ENCODE data around the gene CACNG4. TPM values are rescaled to one million over a fixed set of nuclear protein-coding genes. Genes with fewer than 3 reads are reported as not detected.

Gene CACNG4
- total RNA-seq, 1 donor from 2014 or later: 5.8 TPM

GRCh38 chr17:66932311-66932710 is 32.2 kb upstream of the CACNG4 start:
- Histone ChIP-seq H3K9me3 (ENCODE audit: insufficient read depth, low read depth, low read length) (no peaks in the 10 kb centered on the region), H3K4me3 (ENCODE audit: insufficient read depth, low read depth, low read length) (no peak overlapping the region), H3K79me2 (ENCODE audit: insufficient read depth, low read length) (no peaks in the 10 kb centered on the region), H4K20me1 (ENCODE audit: insufficient read depth, low read length) (no peaks in the 10 kb centered on the region), H3K27ac (ENCODE audit: low read depth, low read length) (no peak overlapping the region), H3K9ac (ENCODE audit: low read length) (no peak overlapping the region), H3K4me1 (ENCODE audit: insufficient read depth, low read length) (no peaks in the 10 kb centered on the region), H3K4me2 (ENCODE audit: low read length) (no peak overlapping the region), H3K36me3 (ENCODE audit: insufficient read depth, low read length) (no peaks in the 10 kb centered on the region), H3K27me3 (ENCODE audit: insufficient read depth, low read length) (no peaks in the 10 kb centered on the region), H2AFZ (ENCODE audit: low read depth, low read length) (no peak overlapping the region)
- DNase-seq (ENCODE audit: low read depth) (no peak), FAIRE-seq (no peak)
- no peaks in the 10 kb centered on the region for H3K36me3 Mint-ChIP-seq (ENCODE audit: low read depth, unreplicated experiment)
- no peaks in the 10 kb centered on the region for H3K4me1 Mint-ChIP-seq (ENCODE audit: low read depth, unreplicated experiment)
- no peak for TF ChIP-seq EZH2 (IDR thresholded peaks at IDR 0.05; ENCODE audit: insufficient read depth, low read length)
- TF ChIP-seq CTCF (IDR thresholded peaks at IDR 0.05; ENCODE audit: insufficient read depth, low read depth, low read length): no peak
- H3K27me3 Mint-ChIP-seq (ENCODE audit: low read depth, unreplicated experiment): peaks cover 25% of the 10 kb centered on the region
- no peak overlapping the region for H3K27ac Mint-ChIP-seq (ENCODE audit: unreplicated experiment)
- peaks cover 3% of the 10 kb centered on the region for H3K9me3 Mint-ChIP-seq (ENCODE audit: unreplicated experiment)
- H3K4me3 Mint-ChIP-seq (ENCODE audit: unreplicated experiment): no peak overlapping the region

GRCh38 chr17:66934040-66934439 is 30.5 kb upstream of the CACNG4 start:
- Histone ChIP-seq H3K27ac (ENCODE audit: low read depth, low read length) (no peak overlapping the region), H3K4me2 (ENCODE audit: low read length) (no peak overlapping the region), H3K9ac (ENCODE audit: low read length) (no peak overlapping the region), H3K4me3 (ENCODE audit: insufficient read depth, low read depth, low read length) (no peak overlapping the region), H3K79me2 (ENCODE audit: insufficient read depth, low read length) (no peaks in the 10 kb centered on the region), H3K9me3 (ENCODE audit: insufficient read depth, low read depth, low read length) (no peaks in the 10 kb centered on the region), H4K20me1 (ENCODE audit: insufficient read depth, low read length) (no peaks in the 10 kb centered on the region), H3K36me3 (ENCODE audit: insufficient read depth, low read length) (no peaks in the 10 kb centered on the region), H3K27me3 (ENCODE audit: insufficient read depth, low read length) (no peaks in the 10 kb centered on the region), H2AFZ (ENCODE audit: low read depth, low read length) (no peak overlapping the region), H3K4me1 (ENCODE audit: insufficient read depth, low read length) (no peaks in the 10 kb centered on the region)
- H3K4me3 Mint-ChIP-seq (ENCODE audit: unreplicated experiment): no peak overlapping the region
- peaks cover 31% of the 10 kb centered on the region for H3K27me3 Mint-ChIP-seq (ENCODE audit: low read depth, unreplicated experiment)
- no peak for DNase-seq (ENCODE audit: low read depth)
- H3K27ac Mint-ChIP-seq (ENCODE audit: unreplicated experiment): no peak overlapping the region
- TF ChIP-seq CTCF (IDR thresholded peaks at IDR 0.05; ENCODE audit: insufficient read depth, low read depth, low read length): no peak
- TF ChIP-seq EZH2 (IDR thresholded peaks at IDR 0.05; ENCODE audit: insufficient read depth, low read length): no peak
- no peaks in the 10 kb centered on the region for H3K4me1 Mint-ChIP-seq (ENCODE audit: low read depth, unreplicated experiment)
- H3K9me3 Mint-ChIP-seq (ENCODE audit: unreplicated experiment): peaks cover 15% of the 10 kb centered on the region
- FAIRE-seq: no peak
- H3K36me3 Mint-ChIP-seq (ENCODE audit: low read depth, unreplicated experiment): no peaks in the 10 kb centered on the region

- Mint-ChIP-seq H3K27ac (ENCODE audit: unreplicated experiment) (no peak overlapping the region), H3K9me3 (ENCODE audit: unreplicated experiment) (peaks cover 15% of the 10 kb centered on the region), H3K36me3 (ENCODE audit: low read depth, unreplicated experiment) (no peaks in the 10 kb centered on the region), H3K4me1 (ENCODE audit: low read depth, unreplicated experiment) (no peaks in the 10 kb centered on the region), H3K27me3 (ENCODE audit: low read depth, unreplicated experiment) (peaks cover 24% of the 10 kb centered on the region), H3K4me3 (ENCODE audit: unreplicated experiment) (no peak overlapping the region)
- no peak overlapping the region for H3K27ac ChIP-seq (ENCODE audit: low read depth, low read length)
- FAIRE-seq (no peak), DNase-seq (ENCODE audit: low read depth) (no peak)
- no peaks in the 10 kb centered on the region for H3K36me3 ChIP-seq (ENCODE audit: insufficient read depth, low read length)
- H3K9ac ChIP-seq (ENCODE audit: low read length): no peak overlapping the region
- no peaks in the 10 kb centered on the region for H4K20me1 ChIP-seq (ENCODE audit: insufficient read depth, low read length)
- no peak for TF ChIP-seq EZH2 (IDR thresholded peaks at IDR 0.05; ENCODE audit: insufficient read depth, low read length)
- no peak for TF ChIP-seq CTCF (IDR thresholded peaks at IDR 0.05; ENCODE audit: insufficient read depth, low read depth, low read length)
- H3K4me2 ChIP-seq (ENCODE audit: low read length): no peak overlapping the region
- no peaks in the 10 kb centered on the region for H3K4me1 ChIP-seq (ENCODE audit: insufficient read depth, low read length)
- H3K9me3 ChIP-seq (ENCODE audit: insufficient read depth, low read depth, low read length): no peaks in the 10 kb centered on the region
- H2AFZ ChIP-seq (ENCODE audit: low read depth, low read length): no peak overlapping the region
- no peaks in the 10 kb centered on the region for H3K27me3 ChIP-seq (ENCODE audit: insufficient read depth, low read length)
- H3K79me2 ChIP-seq (ENCODE audit: insufficient read depth, low read length): no peaks in the 10 kb centered on the region
- no peak overlapping the region for H3K4me3 ChIP-seq (ENCODE audit: insufficient read depth, low read depth, low read length)
Measured at GRCh38 chr17:66935717-66936116, 28.8 kb upstream of the CACNG4 start.
